ENCODE results near the gene CNTNAP2. TPM values are rescaled to one million over a fixed set of nuclear protein-coding genes. Genes with fewer than 3 reads are reported as not detected.
A peak's percentile ranks its signal among the peaks of the same experiment; 100 is the strongest.

CNTNAP2 gene
- total and polyA plus RNA-seq, 12 donors = 0.07 to 0.77 (median 0.24) TPM

GRCh38 chr7:148334441-148334956 lies 2217.9 kb downstream of the CNTNAP2 start:
- Histone ChIP-seq H3K27ac (no peak overlapping the region), H3K4me3 (no peak overlapping the region), H3K4me1 (peaks cover 0 to 20% (median 9%) of the 10 kb centered on the region in 9 donors), H3K9me3 (no peaks in the 10 kb centered on the region), H3K27me3 (peaks cover 4 to 54% (median 43%) of the 10 kb centered on the region in 7 donors), H3K36me3 (no peaks in the 10 kb centered on the region)
- ATAC-seq = no peak
- TF ChIP-seq CTCF (IDR thresholded peaks at IDR 0.05) = no peak
- no peak for DNase-seq
- intact Hi-C loops (cut with DNase I) = no loop called here
- 100% methylated on average over 1 of the region's 1 CpG for WGBS, 2 donors

- intact Hi-C loops (cut with DNase I) = no loop called here
Measured at GRCh38 chr7:148334959-148335577, 2218.5 kb downstream of the CNTNAP2 start.

GRCh38 chr7:148335790-148336189 lies 2219.2 kb downstream of the CNTNAP2 start:
- H3K4me3 ChIP-seq = no peak overlapping the region
- H3K4me1 ChIP-seq = peaks cover 0 to 22% (median 10%) of the 10 kb centered on the region in 9 donors
- no peaks in the 10 kb centered on the region for H3K36me3 ChIP-seq
- WGBS, 2 donors = 58 to 72% methylated on average over 1 of the region's 1 CpG
- peaks cover 4 to 67% (median 54%) of the 10 kb centered on the region in 7 donors for H3K27me3 ChIP-seq
- ATAC-seq = no peak
- intact Hi-C loops (cut with DNase I) = no loop called here
- H3K27ac ChIP-seq = no peak overlapping the region
- no peak for TF ChIP-seq CTCF (IDR thresholded peaks at IDR 0.05)
- no peaks in the 10 kb centered on the region for H3K9me3 ChIP-seq
- no peak for DNase-seq

More at GRCh38 chr7:148334959-148335577, 2218.5 kb downstream of the CNTNAP2 start:
- Histone ChIP-seq H3K27me3 (peaks cover 4 to 59% (median 47%) of the 10 kb centered on the region in 7 donors), H3K9me3 (no peaks in the 10 kb centered on the region), H3K4me1 (peaks cover 0 to 22% (median 10%) of the 10 kb centered on the region in 9 donors), H3K4me3 (no peak overlapping the region), H3K36me3 (no peaks in the 10 kb centered on the region), H3K27ac (no peak overlapping the region)
- TF ChIP-seq CTCF (IDR thresholded peaks at IDR 0.05) = no peak
- 25 to 26% methylated on average over 6 of the region's 6 CpGs for WGBS, 2 donors
- ATAC-seq (peak; percentile 29 to 81 (median 50)), DNase-seq (no peak)

- Histone ChIP-seq H3K9me3 (no peaks in the 10 kb centered on the region), H3K36me3 (no peaks in the 10 kb centered on the region), H3K4me3 (no peak overlapping the region), H3K27me3 (peaks cover 4 to 73% (median 60%) of the 10 kb centered on the region in 7 donors), H3K27ac (no peak overlapping the region), H3K4me1 (peaks cover 0 to 22% (median 10%) of the 10 kb centered on the region in 9 donors)
- no peak for ATAC-seq
- no peak for DNase-seq
- WGBS, 2 donors = 79 to 88% methylated on average over 3 of the region's 3 CpGs
- intact Hi-C loops (cut with DNase I) = no loop called here
- TF ChIP-seq CTCF (IDR thresholded peaks at IDR 0.05) = no peak
Measured at GRCh38 chr7:148336411-148336810, 2219.8 kb downstream of the CNTNAP2 start.

Data from heart right ventricle (tissue), 16 donors.